NCI-H526 (cell line): Measurements from ENCODE around the gene LCK.

Experiments used
- DNase-seq, 2 experiments: peaks; one replicate each; lab custom pipeline; 2025; lab: John Stamatoyannopoulos, UW

LCK gene

GRCh38 chr1:32321712-32322291 lies 70.7 kb downstream of the LCK start:
- peak in 1 of 2 experiments; percentile 52 for DNase-seq

- DNase-seq = no peak
These were observed 76.1 kb downstream of the LCK start for GRCh38 chr1:32327204-32327603.

GRCh38 chr1:32329931-32330466 lies 78.9 kb downstream of the LCK start:
- DNase-seq = no peak

- no peak for DNase-seq
These were observed 79.6 kb downstream of the LCK start for GRCh38 chr1:32330558-32331151.

- DNase-seq = no peak
These were observed 80.5 kb downstream of the LCK start for GRCh38 chr1:32331549-32331948.

GRCh38 chr1:32332290-32333079 lies 81.4 kb downstream of the LCK start:
- peak in 1 of 2 experiments; percentile 51 for DNase-seq

GRCh38 chr1:32333251-32333963 lies 82.3 kb downstream of the LCK start:
- DNase-seq = no peak

GRCh38 chr1:32334274-32334861 lies 83.3 kb downstream of the LCK start:
- peak in 1 of 2 experiments; percentile 39 for DNase-seq

- peak in 1 of 2 experiments; percentile 76 for DNase-seq
These were observed 83.9 kb downstream of the LCK start for GRCh38 chr1:32334864-32335534.

GRCh38 chr1:32335535-32335789 lies 84.4 kb downstream of the LCK start:
- DNase-seq = no peak
